ENCODE data around the gene MS4A4E.
"Not testable (repeated sequence)": the region's sequence is repeated elsewhere in the genome, so short reads cannot be mapped to it uniquely, and the experiment has no call there.

The MS4A4E gene

GRCh38 chr11:60221692-60222091, 21.2 kb downstream of the MS4A4E start:
- Histone ChIP-seq H3K4me1 (ENCODE audit: control insufficient read depth, insufficient read depth, low read length) (no peaks in the 10 kb centered on the region), H3K27ac (ENCODE audit: low read length) (no peak overlapping the region), H3K36me3 (ENCODE audit: control insufficient read depth, insufficient read depth, low read length) (no peaks in the 10 kb centered on the region), H3K4me3 (ENCODE audit: low read length) (no peak overlapping the region), H3K27me3 (ENCODE audit: control insufficient read depth, insufficient read depth, low read length) (no peaks in the 10 kb centered on the region), H3K9me3 (ENCODE audit: control insufficient read depth, insufficient read depth, low read length) (no peaks in the 10 kb centered on the region; the same call in 1 of the 2 replicates)
- WGBS (ENCODE audit: insufficient coverage, insufficient read length) = no CpG with 5 or more reads among the region's 3 CpGs
- no peak for DNase-seq (ENCODE audit: low read depth, low spot score)

- H3K4me1 ChIP-seq (ENCODE audit: control insufficient read depth, insufficient read depth, low read length) = no peaks in the 10 kb centered on the region
- no peak for DNase-seq (ENCODE audit: low read depth, low spot score)
- H3K27ac ChIP-seq (ENCODE audit: low read length) = no peak overlapping the region
- no peaks in the 10 kb centered on the region for H3K27me3 ChIP-seq (ENCODE audit: control insufficient read depth, insufficient read depth, low read length)
- H3K9me3 ChIP-seq (ENCODE audit: control insufficient read depth, insufficient read depth, low read length) = no peaks in the 10 kb centered on the region; the same call in 1 of the 2 replicates
- no CpG with 5 or more reads among the region's 3 CpGs for WGBS (ENCODE audit: insufficient coverage, insufficient read length)
- no peaks in the 10 kb centered on the region for H3K36me3 ChIP-seq (ENCODE audit: control insufficient read depth, insufficient read depth, low read length)
- no peak overlapping the region for H3K4me3 ChIP-seq (ENCODE audit: low read length)
Measured at GRCh38 chr11:60221181-60221580, 21.8 kb downstream of the MS4A4E start.

GRCh38 chr11:60214386-60214785, 28.6 kb downstream of the MS4A4E start:
- H3K4me1 ChIP-seq (ENCODE audit: control insufficient read depth, insufficient read depth, low read length) = no peaks in the 10 kb centered on the region
- no peak overlapping the region for H3K27ac ChIP-seq (ENCODE audit: low read length)
- no peaks in the 10 kb centered on the region for H3K36me3 ChIP-seq (ENCODE audit: control insufficient read depth, insufficient read depth, low read length)
- no peaks in the 10 kb centered on the region for H3K9me3 ChIP-seq (ENCODE audit: control insufficient read depth, insufficient read depth, low read length)
- DNase-seq (ENCODE audit: low read depth, low spot score) = no peak
- H3K27me3 ChIP-seq (ENCODE audit: control insufficient read depth, insufficient read depth, low read length) = no peaks in the 10 kb centered on the region
- H3K4me3 ChIP-seq (ENCODE audit: low read length) = no peak overlapping the region
- WGBS (ENCODE audit: insufficient coverage, insufficient read length) = no CpG with 5 or more reads among the region's 1 CpG

GRCh38 chr11:60211206-60211605, 31.7 kb downstream of the MS4A4E start:
- WGBS (ENCODE audit: insufficient coverage, insufficient read length) = no CpG with 5 or more reads among the region's 4 CpGs

GRCh38 chr11:60209977-60210376, 33.0 kb downstream of the MS4A4E start:
- no peak for DNase-seq (ENCODE audit: low read depth, low spot score)
- WGBS (ENCODE audit: insufficient coverage, insufficient read length) = no CpG with 5 or more reads among the region's 3 CpGs

More at GRCh38 chr11:60211206-60211605, 31.7 kb downstream of the MS4A4E start:
- no peaks in the 10 kb centered on the region for H3K27me3 ChIP-seq (ENCODE audit: control insufficient read depth, insufficient read depth, low read length)
- H3K9me3 ChIP-seq (ENCODE audit: control insufficient read depth, insufficient read depth, low read length) = no peaks in the 10 kb centered on the region
- no peak overlapping the region for H3K4me3 ChIP-seq (ENCODE audit: low read length)
- DNase-seq (ENCODE audit: low read depth, low spot score) = no peak
- H3K4me1 ChIP-seq (ENCODE audit: control insufficient read depth, insufficient read depth, low read length) = no peaks in the 10 kb centered on the region
- H3K27ac ChIP-seq (ENCODE audit: low read length) = no peak overlapping the region
- H3K36me3 ChIP-seq (ENCODE audit: control insufficient read depth, insufficient read depth, low read length) = no peaks in the 10 kb centered on the region

GRCh38 chr11:60208951-60209350, 34.0 kb downstream of the MS4A4E start:
- no CpG with 5 or more reads among the region's 1 CpG for WGBS (ENCODE audit: insufficient coverage, insufficient read length)
- H3K9me3 ChIP-seq (ENCODE audit: control insufficient read depth, insufficient read depth, low read length) = no peaks in the 10 kb centered on the region
- H3K4me3 ChIP-seq (ENCODE audit: low read length) = no peak overlapping the region

More at GRCh38 chr11:60209977-60210376, 33.0 kb downstream of the MS4A4E start:
- Histone ChIP-seq H3K27me3 (ENCODE audit: control insufficient read depth, insufficient read depth, low read length) (no peaks in the 10 kb centered on the region), H3K36me3 (ENCODE audit: control insufficient read depth, insufficient read depth, low read length) (no peaks in the 10 kb centered on the region), H3K27ac (ENCODE audit: low read length) (no peak overlapping the region), H3K9me3 (ENCODE audit: control insufficient read depth, insufficient read depth, low read length) (no peaks in the 10 kb centered on the region), H3K4me3 (ENCODE audit: low read length) (no peak overlapping the region), H3K4me1 (ENCODE audit: control insufficient read depth, insufficient read depth, low read length) (no peaks in the 10 kb centered on the region)

GRCh38 chr11:60208146-60208895, 34.6 kb downstream of the MS4A4E start:
- Histone ChIP-seq H3K27ac (ENCODE audit: low read length) (no peak overlapping the region), H3K27me3 (ENCODE audit: control insufficient read depth, insufficient read depth, low read length) (no peaks in the 10 kb centered on the region), H3K36me3 (ENCODE audit: control insufficient read depth, insufficient read depth, low read length) (no peaks in the 10 kb centered on the region), H3K4me3 (ENCODE audit: low read length) (no peak overlapping the region), H3K9me3 (ENCODE audit: control insufficient read depth, insufficient read depth, low read length) (no peaks in the 10 kb centered on the region), H3K4me1 (ENCODE audit: control insufficient read depth, insufficient read depth, low read length) (no peaks in the 10 kb centered on the region)
- WGBS (ENCODE audit: insufficient coverage, insufficient read length) = no CpG with 5 or more reads among the region's 4 CpGs
- DNase-seq (ENCODE audit: low read depth, low spot score) = no peak

More at GRCh38 chr11:60208951-60209350, 34.0 kb downstream of the MS4A4E start:
- DNase-seq (ENCODE audit: low read depth, low spot score) = no peak
- H3K27ac ChIP-seq (ENCODE audit: low read length) = no peak overlapping the region
- H3K36me3 ChIP-seq (ENCODE audit: control insufficient read depth, insufficient read depth, low read length) = no peaks in the 10 kb centered on the region
- no peaks in the 10 kb centered on the region for H3K4me1 ChIP-seq (ENCODE audit: control insufficient read depth, insufficient read depth, low read length)
- H3K27me3 ChIP-seq (ENCODE audit: control insufficient read depth, insufficient read depth, low read length) = no peaks in the 10 kb centered on the region

- no CpG with 5 or more reads among the region's 1 CpG for WGBS (ENCODE audit: insufficient coverage, insufficient read length)
- no peak for DNase-seq (ENCODE audit: low read depth, low spot score)
- no peak overlapping the region for H3K4me3 ChIP-seq (ENCODE audit: low read length)
- no peaks in the 10 kb centered on the region for H3K27me3 ChIP-seq (ENCODE audit: control insufficient read depth, insufficient read depth, low read length)
- no peak overlapping the region for H3K27ac ChIP-seq (ENCODE audit: low read length)
- no peaks in the 10 kb centered on the region for H3K4me1 ChIP-seq (ENCODE audit: control insufficient read depth, insufficient read depth, low read length)
- H3K9me3 ChIP-seq (ENCODE audit: control insufficient read depth, insufficient read depth, low read length) = no peaks in the 10 kb centered on the region
- no peaks in the 10 kb centered on the region for H3K36me3 ChIP-seq (ENCODE audit: control insufficient read depth, insufficient read depth, low read length)
Measured at GRCh38 chr11:60206616-60207015, 36.3 kb downstream of the MS4A4E start.

- no peak for DNase-seq (ENCODE audit: low read depth, low spot score)
- Histone ChIP-seq H3K4me1 (ENCODE audit: control insufficient read depth, insufficient read depth, low read length) (no peaks in the 10 kb centered on the region), H3K27ac (ENCODE audit: low read length) (no peak overlapping the region), H3K4me3 (ENCODE audit: low read length) (no peak overlapping the region), H3K27me3 (ENCODE audit: control insufficient read depth, insufficient read depth, low read length) (no peaks in the 10 kb centered on the region), H3K9me3 (ENCODE audit: control insufficient read depth, insufficient read depth, low read length) (no peaks in the 10 kb centered on the region), H3K36me3 (ENCODE audit: control insufficient read depth, insufficient read depth, low read length) (no peaks in the 10 kb centered on the region)
- no CpG with 5 or more reads among the region's 4 CpGs for WGBS (ENCODE audit: insufficient coverage, insufficient read length)
Measured at GRCh38 chr11:60204922-60205321, 38.0 kb downstream of the MS4A4E start.

- H3K4me3 ChIP-seq (ENCODE audit: low read length); H3K27me3 ChIP-seq (ENCODE audit: control insufficient read depth, insufficient read depth, low read length); H3K9me3 ChIP-seq (ENCODE audit: control insufficient read depth, insufficient read depth, low read length); DNase-seq (ENCODE audit: low read depth, low spot score); H3K27ac ChIP-seq (ENCODE audit: low read length); H3K36me3 ChIP-seq (ENCODE audit: control insufficient read depth, insufficient read depth, low read length); H3K4me1 ChIP-seq (ENCODE audit: control insufficient read depth, insufficient read depth, low read length): not testable (repeated sequence)
- no CpG with 5 or more reads among the region's 26 CpGs for WGBS (ENCODE audit: insufficient coverage, insufficient read length)
Measured at GRCh38 chr11:60201334-60201733, 41.6 kb downstream of the MS4A4E start.

- no peak for DNase-seq (ENCODE audit: low read depth, low spot score)
- Histone ChIP-seq H3K4me3 (ENCODE audit: low read length) (no peak overlapping the region), H3K36me3 (ENCODE audit: control insufficient read depth, insufficient read depth, low read length) (no peaks in the 10 kb centered on the region), H3K27me3 (ENCODE audit: control insufficient read depth, insufficient read depth, low read length) (no peaks in the 10 kb centered on the region), H3K4me1 (ENCODE audit: control insufficient read depth, insufficient read depth, low read length) (no peaks in the 10 kb centered on the region), H3K9me3 (ENCODE audit: control insufficient read depth, insufficient read depth, low read length) (no peaks in the 10 kb centered on the region), H3K27ac (ENCODE audit: low read length) (no peak overlapping the region)
- WGBS (ENCODE audit: insufficient coverage, insufficient read length) = no CpG with 5 or more reads among the region's 1 CpG
Measured at GRCh38 chr11:60197442-60197841, 45.5 kb downstream of the MS4A4E start.
